Gastrocnemius medialis (tissue), 4 donors: Measurements from ENCODE around the gene AVEN.

ENCODE experiments used
- POLR2A ChIP-seq, 2 donors: fragments of 450-650 bp; IDR thresholded peaks; one replicate each; pipeline ENCODE4 v1.6.1; 2017; ENCODE audit warnings: antibody characterized with exemption in 2 of 2, mild to moderate bottlenecking in 2 of 2, moderate library complexity in 2 of 2
- TF ChIP-seq, protein P1 (sequence below), 5 experiments: fragments of 450-650 bp in 3 of 5; fragments of 200-600 bp in 2 of 5; sonication (generic) in 2 of 5; IDR thresholded peaks in 4 of 5; conservative IDR thresholded peaks in 1 of 5; 1 replicate in 4 of 5; 2 replicates in 1 of 5; pipeline ENCODE4 v1.5.1; 2016 to 2019; ENCODE audit warnings: antibody characterized with exemption in 5 of 5, mild to moderate bottlenecking in 3 of 5, moderate library complexity in 3 of 5

- no peak for TF ChIP-seq POLR2A (IDR thresholded peaks at IDR 0.05)
- TF ChIP-seq, protein P1, sequence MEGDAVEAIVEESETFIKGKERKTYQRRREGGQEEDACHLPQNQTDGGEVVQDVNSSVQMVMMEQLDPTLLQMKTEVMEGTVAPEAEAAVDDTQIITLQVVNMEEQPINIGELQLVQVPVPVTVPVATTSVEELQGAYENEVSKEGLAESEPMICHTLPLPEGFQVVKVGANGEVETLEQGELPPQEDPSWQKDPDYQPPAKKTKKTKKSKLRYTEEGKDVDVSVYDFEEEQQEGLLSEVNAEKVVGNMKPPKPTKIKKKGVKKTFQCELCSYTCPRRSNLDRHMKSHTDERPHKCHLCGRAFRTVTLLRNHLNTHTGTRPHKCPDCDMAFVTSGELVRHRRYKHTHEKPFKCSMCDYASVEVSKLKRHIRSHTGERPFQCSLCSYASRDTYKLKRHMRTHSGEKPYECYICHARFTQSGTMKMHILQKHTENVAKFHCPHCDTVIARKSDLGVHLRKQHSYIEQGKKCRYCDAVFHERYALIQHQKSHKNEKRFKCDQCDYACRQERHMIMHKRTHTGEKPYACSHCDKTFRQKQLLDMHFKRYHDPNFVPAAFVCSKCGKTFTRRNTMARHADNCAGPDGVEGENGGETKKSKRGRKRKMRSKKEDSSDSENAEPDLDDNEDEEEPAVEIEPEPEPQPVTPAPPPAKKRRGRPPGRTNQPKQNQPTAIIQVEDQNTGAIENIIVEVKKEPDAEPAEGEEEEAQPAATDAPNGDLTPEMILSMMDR (IDR thresholded peaks at IDR 0.05 in 4 of 5, conservative IDR thresholded peaks at IDR 0.05 in 1 of 5): no peak
These were observed 63.9 kb downstream of the AVEN start for GRCh38 chr15:33975022-33975565.
